Epidermal melanocyte (primary cell): ENCODE measurements around the gene RABGGTA.

Experiments used
- DNase-seq: peaks from one replicate; pipeline ENCODE4 v3.0.0; 2011; ENCODE audit warnings: low spot score; ENCODE audit not compliant: insufficient read length

RABGGTA gene

GRCh38 chr14:24271134-24271833 lies at the start of gene RABGGTA:
Gene RABGGTA (minus strand): TSS chr14:24271597. CDS start chr14:24271115, 482 bp downstream.
- DNase-seq: peak; percentile 94

- no peak for DNase-seq
These were observed 45.9 kb upstream of the RABGGTA start for GRCh38 chr14:24317141-24317928.

GRCh38 chr14:24316597-24316950 lies 45.2 kb upstream of the RABGGTA start:
- DNase-seq: no peak

GRCh38 chr14:24315807-24316596 lies 44.6 kb upstream of the RABGGTA start:
- DNase-seq: no peak

GRCh38 chr14:24315243-24315806 lies 43.9 kb upstream of the RABGGTA start:
- no peak for DNase-seq

GRCh38 chr14:24314377-24315193 lies 43.2 kb upstream of the RABGGTA start:
- DNase-seq: no peak

GRCh38 chr14:24313913-24314312 lies 42.5 kb upstream of the RABGGTA start:
- DNase-seq: no peak

- DNase-seq: no peak
These were observed 41.5 kb upstream of the RABGGTA start for GRCh38 chr14:24312736-24313507.

- DNase-seq: no peak
These were observed 40.6 kb upstream of the RABGGTA start for GRCh38 chr14:24311837-24312615.

GRCh38 chr14:24310646-24311604 lies 39.5 kb upstream of the RABGGTA start, which contains the start of gene LTB4R:
Gene LTB4R (plus strand): TSS chr14:24311502. CDS start chr14:24315652, 4,150 bp downstream.
- no peak for DNase-seq

GRCh38 chr14:24310265-24310645 lies 38.9 kb upstream of the RABGGTA start:
- DNase-seq: no peak

- DNase-seq: no peak
These were observed 38.3 kb upstream of the RABGGTA start, which contains the start of gene LTB4R2 for GRCh38 chr14:24309538-24310264. Gene LTB4R2 (plus strand): TSS chr14:24310140. CDS start chr14:24310665, 525 bp downstream.

GRCh38 chr14:24308342-24309124 lies 37.1 kb upstream of the RABGGTA start:
- no peak for DNase-seq

GRCh38 chr14:24307575-24308341 lies 36.4 kb upstream of the RABGGTA start, which contains the start of gene CIDEB:
Gene CIDEB (minus strand): TSS chr14:24307977. CDS start chr14:24307858, 119 bp downstream.
- DNase-seq: peak; percentile 85

- DNase-seq: no peak
These were observed 35.8 kb upstream of the RABGGTA start for GRCh38 chr14:24307156-24307574.

- DNase-seq: no peak
These were observed 32.6 kb upstream of the RABGGTA start for GRCh38 chr14:24304019-24304387.
